PFSK-1 (cell line): Measurements from ENCODE around the gene BCL2.

Source experiments
- POLR2AphosphoS5 ChIP-seq: IDR thresholded peaks from 2 replicates; pipeline ENCODE4 v1.6.1; 2012; ENCODE audit warnings: low read depth, mild to moderate bottlenecking, control low read depth, low read length, moderate library complexity
- TAF1 ChIP-seq: IDR thresholded peaks from 2 replicates; pipeline ENCODE4 v1.6.1; 2012; ENCODE audit warnings: low read length, control low read depth, borderline replicate concordance; ENCODE audit not compliant: insufficient read depth

DNA sequence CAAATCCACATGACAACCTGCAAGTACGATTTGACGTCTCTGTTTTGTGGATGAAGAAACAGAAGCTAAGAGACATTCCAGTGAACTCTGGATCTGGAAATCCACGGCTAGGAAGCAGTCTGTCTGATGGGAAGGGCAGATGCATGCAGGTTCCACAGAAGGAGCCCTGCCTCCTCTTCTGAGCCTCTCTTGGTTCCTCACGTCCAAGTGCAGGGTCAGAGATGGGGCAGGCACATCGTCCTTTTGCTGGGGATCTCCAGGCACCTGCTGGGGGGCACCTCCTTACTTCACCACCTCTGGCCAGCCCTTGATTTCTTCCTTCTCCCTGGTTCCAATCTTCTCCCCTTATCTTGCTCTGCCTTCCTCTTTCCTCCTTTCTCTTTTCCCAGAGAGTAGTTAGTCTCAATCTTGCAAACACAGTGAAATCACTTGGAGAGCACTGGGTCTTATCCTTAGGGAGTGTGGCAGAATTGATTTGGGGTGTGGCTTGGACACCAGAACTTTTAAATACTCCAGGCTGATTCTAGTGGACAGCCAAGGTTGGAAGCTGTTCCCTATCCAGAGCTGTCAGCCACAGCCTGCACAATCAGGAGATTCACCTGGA, 137.8 kb downstream of the BCL2 start:
- TF ChIP-seq POLR2AphosphoS5 (no peak), TAF1 (no peak)
